D341Med (cell line): ENCODE results near the gene HERC3.
"Not testable (repeated sequence)": the region's sequence is repeated elsewhere in the genome, so short reads cannot be mapped to it uniquely, and the experiment has no call there.

Source experiments
- DNase-seq: peaks from one replicate; pipeline ENCODE4 v3.0.0; 2012; ENCODE audit warnings: low spot score

HERC3 gene

DNA sequence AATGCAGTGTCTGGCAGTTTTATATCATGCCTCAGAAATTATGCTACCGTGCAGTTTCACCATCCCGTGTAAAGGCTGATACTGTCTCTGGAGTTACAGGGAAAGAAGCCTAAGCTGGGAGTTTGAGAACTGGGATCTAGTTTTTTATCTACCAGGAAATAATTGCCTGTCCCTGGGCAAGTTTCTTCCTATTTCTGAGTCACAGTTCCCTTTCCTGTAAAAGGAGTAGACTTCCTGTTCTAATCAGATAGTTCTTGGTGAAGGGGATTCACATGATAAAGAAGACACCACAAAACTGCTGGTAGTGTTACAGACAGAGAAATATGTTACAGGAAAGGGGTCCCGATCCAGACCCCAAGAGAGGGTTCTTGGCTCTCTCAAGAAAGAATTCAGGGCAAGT is 17.1 kb downstream of the HERC3 start:
- DNase-seq: no peak

DNA sequence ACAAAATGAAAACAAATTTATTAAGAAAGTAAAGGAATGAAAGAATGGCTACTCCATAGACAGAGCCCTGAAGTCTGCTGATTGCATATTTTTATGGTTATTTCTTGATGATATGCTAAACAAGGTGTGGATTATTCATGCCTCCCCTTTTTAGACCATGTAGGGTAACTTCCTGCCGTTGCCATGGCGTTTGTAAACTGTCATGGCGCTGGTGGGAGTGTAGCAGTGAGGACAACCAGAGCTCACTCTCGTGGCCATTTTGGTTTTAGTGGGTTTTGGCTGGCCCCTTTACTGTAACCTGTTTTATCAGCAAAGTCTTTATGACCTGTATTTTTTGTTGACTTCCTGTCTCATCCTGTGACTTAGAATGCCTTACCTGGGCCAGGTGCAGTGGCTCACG is 17.5 kb downstream of the HERC3 start:
- DNase-seq: not testable (repeated sequence)

DNA sequence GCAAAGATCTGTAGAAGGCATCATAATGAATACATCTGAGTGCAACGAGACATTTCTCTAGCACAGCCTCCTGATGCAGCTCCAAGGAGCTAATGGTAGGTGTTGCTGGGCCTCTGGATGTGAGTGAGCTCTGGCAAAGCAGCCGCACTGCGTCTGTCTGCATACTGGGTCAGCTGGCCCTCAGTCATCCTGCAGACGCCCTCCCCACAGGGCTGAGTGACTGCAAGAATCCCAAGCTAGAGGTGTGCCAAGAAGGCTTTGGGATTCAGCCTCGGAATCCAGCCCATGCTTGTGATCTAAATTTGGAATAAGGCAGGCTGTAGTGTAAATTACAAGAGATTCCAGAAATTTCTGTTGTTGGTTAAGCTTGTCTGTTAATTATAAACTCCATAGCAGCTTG is 18.5 kb downstream of the HERC3 start:
- DNase-seq: no peak

DNA sequence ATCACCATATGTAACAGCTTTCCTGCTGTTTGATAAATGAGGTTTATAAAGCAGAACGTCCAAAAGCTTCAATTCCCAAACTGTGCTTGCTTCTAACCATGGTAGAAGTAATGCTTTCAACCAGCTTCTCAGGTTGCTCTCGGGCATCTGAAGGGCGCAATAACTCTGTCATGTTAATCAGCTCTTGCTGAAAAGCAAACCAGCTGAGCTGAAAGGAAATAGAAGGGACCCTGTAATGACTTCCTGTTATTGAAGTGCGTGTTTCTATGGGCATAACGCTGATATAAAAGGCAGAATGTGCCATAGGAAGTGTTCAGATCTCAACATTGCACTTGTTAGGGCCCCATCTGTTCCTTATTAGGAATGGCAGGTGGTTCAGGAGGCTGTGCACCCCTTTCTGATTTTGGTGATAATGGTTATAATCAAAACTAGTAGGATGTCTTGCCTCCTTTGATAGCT is 21.2 kb downstream of the HERC3 start:
- DNase-seq: no peak

DNA sequence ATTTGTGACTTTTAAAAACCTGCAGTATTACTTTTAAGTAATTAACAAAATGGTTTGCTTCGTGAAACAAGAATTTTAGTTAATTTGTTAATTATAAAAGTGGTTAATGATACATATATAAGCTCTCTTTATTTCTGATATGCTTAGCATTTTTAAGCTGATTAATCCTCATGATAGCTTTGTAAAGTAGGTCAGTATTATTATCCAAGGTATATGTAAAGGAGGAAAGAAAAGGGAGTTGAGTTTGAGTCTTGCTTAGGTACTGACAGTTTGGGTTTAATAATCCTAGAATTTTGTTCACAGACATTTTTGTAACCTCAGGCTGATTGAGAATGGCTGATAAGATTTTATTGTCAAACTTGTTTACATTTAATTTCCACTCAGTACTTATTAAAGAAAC is 21.8 kb downstream of the HERC3 start:
- no peak for DNase-seq

DNA sequence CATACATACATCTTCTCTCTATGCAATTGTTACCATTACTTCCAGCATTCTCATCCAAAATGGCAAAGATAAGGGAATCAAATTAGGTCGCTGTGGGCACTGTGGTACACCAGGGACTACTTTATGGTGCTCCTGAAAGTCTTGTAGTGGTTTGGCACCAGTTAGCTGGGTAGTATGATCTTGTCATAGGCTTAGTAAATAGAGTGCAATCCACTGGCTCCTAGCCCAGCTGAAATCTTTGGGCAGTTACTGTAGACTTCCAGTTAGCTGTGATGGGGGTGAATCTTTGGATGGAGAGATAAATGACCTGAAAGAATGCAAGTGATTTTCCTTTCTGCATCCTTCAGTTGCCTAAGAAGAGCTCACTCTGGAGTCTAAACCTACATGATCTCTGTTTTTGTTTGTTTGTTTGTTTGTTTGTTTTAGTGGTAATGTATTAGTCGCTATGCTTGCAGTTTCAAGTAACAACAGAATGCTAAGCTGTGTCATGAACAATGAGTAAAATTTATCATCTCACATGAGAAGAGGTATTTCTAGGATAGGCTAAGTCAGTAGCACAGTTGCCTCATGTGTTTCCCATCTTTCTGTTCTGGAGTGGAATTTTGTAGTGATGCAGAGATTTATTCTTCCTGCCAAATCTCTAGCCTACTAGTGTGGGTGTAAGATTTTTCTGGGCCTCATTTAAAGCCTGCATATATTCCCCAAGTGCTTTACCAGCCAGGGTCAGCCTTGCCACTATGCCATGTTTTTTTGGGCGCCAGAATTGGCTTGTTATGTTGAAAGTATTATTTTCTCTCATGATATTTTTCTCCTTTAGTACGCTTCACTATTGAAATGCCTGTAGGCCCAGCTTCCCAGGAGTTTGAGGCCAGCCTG is 24.2 kb downstream of the HERC3 start:
- no peak for DNase-seq

DNA sequence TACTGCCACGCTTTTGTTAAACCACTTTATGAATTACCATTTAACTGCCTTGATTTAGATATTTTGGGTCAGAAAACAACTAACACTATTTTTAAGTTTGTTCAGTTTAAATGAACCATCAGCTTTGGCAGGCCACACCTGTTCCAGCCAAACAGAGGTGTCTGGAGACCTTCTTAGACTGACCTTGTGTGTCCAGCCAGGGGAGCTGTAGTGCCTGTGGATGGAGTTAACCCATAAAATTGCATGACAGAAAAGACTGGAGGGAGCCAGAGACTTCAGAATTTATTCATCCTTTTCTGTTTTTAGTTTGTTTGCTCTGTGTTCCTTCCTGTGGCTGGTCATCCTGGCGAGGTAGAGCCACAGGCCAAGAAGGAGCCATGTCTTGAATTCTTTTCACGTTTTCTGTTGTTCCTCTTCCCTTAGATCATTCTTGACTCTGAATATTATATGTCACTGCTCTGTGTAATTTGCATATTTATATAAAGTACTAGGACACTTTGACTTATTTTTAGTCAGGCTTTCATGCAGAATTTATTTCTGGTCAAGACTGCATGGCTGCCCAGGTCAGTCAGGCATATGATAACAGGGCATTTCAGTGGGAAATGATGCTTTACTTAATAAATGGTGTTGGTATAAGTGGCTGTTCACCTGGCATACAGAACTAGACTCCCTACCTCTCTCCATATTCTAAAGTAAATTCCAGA is 26.7 kb downstream of the HERC3 start:
- no peak for DNase-seq

DNA sequence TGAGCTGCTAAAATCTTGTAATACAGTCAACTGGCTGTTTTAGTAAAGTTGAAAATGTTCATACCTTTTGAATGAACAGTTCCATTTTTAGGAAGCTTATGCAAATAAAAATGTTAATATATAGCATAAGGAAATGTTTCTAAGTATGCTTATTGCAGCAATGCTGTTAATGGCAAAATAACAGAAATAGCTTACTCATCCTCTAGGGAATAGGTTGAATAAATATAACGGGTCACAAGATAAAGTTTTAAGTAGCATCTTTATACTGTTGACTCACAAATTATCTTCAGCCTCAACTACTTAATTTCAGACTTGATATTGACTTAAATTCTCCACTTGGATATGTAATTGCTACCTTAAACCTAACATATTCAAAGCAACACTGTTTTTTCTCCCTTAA is 27.7 kb downstream of the HERC3 start:
- DNase-seq: no peak

DNA sequence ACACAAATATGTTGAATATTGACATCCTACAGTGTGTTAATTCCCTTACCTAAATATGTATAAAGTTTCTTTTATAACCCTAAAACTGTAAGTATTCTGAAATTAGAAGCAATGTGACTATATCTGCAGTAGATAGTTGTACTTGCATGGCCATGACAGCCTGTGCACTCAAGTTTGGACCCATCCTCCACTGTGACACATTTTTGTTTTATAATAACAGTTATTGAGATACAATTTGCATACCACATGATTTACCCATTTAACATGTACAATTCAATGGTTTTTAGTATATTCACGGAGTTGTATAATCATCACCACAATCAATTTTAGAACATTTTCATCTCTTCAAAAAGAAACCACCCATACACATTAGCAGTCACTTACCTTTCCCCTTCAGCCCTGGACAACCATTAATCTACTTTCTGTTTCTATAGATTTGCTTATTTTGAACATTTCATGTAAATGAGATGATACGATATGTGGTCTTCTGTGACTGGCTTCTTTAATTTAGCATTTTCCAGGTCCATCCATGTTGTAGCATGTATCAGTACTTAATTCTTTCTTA is 29.6 kb downstream of the HERC3 start:
- DNase-seq: no peak

DNA sequence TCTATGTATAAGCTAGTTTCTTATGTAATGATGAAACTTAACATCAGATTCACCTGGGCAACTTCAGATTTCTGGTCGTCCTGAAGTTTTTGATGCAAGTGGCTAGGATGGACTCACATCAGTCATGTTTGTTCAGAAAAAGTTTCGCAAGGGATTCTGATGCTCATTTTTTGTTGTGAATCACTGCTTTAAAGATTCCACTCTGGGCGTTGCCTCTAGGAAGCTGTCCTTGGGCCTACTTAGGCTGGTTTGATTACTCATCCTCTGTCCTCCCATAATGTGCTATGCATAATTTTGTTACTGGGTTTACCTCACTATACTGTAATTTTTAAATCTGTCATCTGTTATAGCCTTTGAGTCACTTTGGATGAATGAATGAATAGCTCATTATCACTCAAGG is 30.8 kb downstream of the HERC3 start:
- no peak for DNase-seq

DNA sequence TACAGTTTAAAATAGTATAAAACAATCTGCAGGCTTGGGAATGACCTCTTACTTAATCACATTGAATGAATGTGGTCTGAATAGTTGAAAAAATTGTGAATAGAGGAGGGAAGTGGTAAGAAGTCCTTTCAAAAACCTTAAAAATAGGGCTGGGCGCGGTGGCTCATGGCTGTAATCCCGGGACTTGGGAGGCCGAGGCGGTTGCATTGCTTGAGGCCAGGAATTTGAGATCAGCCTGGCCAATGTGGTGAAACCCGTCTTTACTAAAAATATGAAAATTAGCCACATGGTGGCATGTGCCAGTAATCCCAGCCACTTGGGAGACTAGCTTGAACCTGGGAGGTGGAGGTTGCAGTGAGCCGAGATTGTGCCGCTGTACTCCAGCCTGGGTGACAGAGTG is 36.5 kb downstream of the HERC3 start:
- DNase-seq: no peak

DNA sequence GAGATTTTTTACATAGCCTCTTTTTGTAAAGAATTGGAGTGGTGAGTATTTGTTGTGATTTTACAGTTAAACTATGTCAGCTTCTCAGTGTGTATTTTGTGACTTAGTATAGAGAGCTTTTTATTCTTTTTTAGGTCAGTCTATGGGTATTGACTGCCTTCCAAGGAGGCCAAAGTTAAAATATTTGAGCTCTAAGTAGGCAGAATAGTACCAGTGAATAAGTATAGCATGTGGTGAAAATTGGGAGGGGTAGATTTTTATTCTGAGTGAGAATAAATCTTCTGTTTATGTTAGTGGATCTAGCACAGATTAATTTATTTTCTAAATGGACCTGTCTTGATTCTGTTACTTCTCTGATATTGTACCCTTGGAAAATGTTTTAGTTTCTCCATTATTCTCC is 37.5 kb downstream of the HERC3 start:
- DNase-seq: no peak

DNA sequence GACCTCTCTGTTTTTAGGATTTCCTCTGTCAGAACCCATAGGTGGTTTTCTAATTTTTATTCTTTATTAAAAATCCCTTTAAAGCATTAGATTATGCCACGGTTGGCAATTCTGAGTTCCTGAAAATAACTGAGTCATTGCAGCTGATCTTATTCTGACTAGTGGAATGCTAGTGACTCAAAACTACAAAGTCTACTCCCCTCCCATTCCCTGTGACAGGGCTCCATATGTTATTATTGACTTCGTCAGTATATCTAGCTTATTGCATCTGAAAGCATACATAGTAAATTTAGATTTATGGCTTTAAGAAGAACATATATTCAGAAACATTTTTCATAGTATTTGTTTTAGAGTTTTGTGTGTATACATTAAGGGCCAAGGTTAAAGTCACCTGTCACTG is 38.5 kb downstream of the HERC3 start:
- DNase-seq: no peak

DNA sequence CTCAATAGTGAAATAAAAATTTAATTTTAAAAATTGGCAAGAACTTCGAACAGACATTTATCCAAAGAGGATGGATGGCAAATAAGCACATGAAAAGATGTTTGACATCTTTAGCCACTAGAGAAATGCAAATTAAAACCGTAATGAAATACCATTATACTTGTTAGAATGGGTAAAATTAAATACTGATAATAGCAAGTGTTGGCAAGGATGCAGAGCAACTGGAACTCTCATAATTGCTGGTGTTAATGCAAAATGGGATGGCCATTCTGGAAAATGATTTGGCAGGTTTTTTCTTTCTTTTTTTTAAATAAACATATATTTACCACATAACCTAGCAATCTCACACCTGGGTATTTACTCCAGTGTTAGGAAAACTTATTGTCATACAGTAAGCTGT is 51.7 kb downstream of the HERC3 start:
- DNase-seq: no peak

DNA sequence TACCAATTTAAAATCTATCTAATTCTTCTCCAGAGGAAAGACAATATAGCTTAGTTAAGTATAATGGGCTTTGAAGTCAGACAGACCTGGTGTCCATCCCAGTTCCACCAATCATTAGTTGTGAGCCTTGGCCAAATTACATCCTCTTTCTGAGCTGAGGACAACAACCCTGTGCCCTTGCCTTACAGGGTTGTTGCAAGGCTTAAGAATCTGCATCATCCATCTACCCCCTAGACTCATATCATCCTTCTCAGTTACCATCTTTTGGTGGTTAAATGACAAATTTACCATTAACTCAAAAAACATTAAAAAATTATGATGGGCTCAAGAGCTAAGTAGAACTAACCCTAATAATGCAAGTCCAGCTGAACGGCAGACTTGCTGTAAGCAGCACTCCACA is 53.7 kb downstream of the HERC3 start:
- DNase-seq: no peak

DNA sequence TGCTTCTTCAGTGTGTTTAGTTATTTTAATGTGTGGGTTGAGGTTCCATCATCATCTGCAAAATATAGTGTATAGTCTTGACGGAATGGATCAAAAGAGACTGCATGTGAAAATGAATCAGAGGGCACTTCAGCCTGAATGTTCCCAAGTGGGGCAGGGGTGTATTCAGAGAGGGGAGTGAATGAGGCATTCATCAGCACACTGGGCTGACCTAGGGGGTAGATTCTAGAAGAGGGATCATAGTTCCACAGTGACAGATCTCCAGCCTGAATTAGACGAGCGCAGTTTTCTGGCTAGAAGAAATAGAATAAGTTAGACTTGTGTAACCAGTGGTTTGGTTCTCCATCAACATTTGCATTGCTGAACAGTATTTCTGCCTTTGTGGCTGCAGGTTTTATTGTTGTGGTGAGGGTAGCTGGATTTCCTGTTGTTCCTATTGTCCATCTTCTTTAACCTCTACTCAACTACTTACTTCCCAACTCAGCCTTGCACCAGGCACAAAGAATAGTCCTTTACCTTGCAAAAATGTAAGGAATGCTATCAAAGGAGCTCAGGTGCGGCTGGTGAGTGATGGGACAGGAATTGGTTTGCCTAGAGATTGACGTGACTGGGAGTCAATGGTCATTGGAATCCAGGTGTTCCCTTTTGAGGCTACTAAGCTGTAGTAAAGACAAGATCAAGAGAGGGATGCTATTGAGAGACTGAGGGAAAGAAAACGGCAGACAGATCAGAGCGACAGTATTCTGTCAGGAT is 54.4 kb downstream of the HERC3 start:
- no peak for DNase-seq

DNA sequence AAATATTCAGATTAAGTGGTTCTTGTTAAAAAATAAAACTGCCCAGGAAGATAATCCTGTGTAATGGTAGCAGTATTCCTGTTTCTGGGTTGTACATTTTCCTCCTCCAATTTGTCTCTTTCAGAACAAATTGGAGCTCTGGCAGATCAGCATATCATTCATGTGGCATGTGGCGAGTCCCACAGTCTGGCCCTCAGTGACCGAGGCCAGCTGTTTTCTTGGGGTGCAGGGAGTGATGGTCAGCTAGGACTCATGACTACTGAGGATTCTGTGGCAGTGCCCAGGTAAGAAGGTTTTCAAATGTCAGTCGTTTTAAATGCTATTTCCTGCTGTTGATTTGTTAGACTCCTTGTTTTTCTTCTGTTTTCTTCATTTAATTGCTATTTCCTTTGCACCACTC is 57.4 kb downstream of the HERC3 start:
- no peak for DNase-seq

DNA sequence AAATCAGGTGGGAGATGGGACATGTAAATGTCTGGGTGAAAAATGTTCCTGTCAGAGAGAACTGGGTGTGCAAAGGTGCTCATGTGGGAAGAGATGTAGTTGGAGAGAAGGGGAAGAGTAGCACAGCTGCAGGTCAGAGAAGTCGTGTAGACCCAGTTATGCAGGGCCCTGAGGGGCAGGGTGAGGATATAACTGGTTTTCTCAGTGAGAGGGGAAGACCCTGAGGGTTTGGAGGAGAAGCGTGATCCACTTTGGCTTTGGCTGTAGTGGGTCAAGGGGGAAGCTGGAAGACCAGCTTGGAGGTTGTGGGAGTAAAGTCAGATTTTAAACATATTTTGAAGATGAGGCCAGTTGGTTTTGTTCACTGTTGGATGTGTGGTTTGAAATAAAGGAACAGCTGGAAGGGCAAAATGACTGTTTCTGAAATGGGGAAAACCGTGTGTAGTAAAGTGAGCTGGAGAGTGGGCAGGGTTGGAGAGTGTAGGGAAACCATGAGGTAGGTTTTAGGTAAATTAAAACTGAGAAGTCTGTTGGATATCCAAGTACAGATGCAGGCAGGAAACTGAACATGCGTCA is 61.2 kb downstream of the HERC3 start:
- DNase-seq: no peak

DNA sequence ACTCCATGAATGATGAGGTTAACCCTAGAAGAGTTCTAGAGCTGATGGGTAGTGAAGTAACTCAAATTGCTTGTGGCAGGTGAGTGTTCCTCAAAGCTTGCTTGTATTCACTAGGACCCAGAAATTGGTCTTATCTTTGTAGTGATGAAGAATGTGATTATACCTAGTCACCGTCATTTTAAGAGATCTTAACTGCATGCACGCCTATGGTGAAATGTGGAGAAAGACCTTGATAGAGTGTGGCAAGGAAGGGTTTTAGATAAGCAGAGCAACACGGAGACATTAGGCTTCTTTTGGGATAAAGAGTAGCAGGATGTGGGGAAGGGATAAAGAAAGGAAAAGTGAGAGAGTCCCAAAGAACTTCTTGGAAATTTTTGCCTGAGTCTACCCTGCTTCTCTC is 62.9 kb downstream of the HERC3 start:
- DNase-seq: no peak

DNA sequence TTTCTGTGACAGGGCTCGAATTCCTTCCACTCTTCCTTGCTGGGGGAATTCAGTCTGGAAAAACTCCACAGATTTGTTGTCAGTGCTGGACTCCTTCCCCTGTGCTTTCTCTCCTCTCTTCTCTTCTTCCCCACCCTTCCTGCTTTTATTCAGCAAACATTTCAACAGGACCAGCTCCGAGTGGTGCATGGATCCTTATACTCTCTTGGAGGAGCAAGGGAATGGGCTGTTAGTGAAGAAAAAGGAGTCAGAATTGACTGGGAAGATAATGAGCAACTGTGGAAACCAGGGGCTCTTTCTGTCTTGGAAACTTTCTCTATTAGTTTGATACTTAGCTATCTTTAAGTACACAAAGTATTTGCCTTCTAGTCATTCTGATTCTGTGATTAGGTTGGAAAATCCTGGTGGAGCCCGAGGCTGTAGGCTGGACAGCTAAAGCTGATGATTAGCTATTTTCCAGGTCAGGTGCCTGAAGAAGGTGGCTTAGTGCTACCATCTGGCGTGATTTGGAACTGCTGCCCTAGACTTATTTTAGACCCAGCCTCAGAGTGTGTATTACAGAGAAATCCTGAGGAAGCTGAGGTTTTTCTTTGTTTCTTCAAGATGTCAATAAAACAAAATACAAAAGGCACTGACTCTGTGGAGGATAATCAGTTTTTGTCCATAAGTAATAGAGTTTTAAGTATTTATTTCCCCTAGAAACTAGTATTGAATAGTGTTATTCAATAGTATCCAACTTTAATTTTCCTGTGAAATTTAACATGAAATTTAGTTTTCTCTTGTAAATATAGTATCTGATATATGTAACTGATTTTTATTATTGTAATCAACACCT is 67.0 kb downstream of the HERC3 start:
- peak; percentile 80 for DNase-seq

DNA sequence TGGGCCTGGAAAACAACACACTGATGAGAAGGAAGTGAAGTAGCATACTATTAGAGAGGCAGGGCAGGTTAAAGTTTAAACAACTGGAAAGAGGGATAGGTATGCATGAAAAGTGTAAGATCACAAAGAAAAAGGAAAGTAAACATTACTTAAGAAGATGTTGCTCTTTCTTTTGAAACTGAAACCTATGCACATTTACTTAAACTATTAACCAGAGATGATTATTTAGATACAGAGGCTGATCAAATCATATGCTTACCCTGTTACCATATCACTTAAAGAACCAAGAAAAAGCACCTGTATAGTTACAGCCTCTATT is 67.6 kb downstream of the HERC3 start:
- no peak for DNase-seq
